Measurements from ENCODE around the gene ZCCHC17.

- TF ChIP-seq CTCF (IDR thresholded peaks at IDR 0.05): no peak
- no peak for TF ChIP-seq POLR2A (IDR thresholded peaks at IDR 0.05)
- TF ChIP-seq POLR2AphosphoS5 (IDR thresholded peaks at IDR 0.05; ENCODE audit: insufficient read depth in 1 of 2, low read depth in 1 of 2): no peak
Observed at GRCh38 chr1:31362032-31362431, 65.2 kb downstream of the ZCCHC17 start.

All from vagina (tissue), 2 donors.